ENCODE data around the gene NUAK2. TPM values are rescaled to one million over a fixed set of nuclear protein-coding genes. Genes with fewer than 3 reads are reported as not detected.

Gene NUAK2
- total and polyA plus RNA-seq, 2 donors (not counting 3 experiments of a cell fraction or from before 2014, with no cell fraction given) = 1.8 to 2.5 TPM

DNA sequence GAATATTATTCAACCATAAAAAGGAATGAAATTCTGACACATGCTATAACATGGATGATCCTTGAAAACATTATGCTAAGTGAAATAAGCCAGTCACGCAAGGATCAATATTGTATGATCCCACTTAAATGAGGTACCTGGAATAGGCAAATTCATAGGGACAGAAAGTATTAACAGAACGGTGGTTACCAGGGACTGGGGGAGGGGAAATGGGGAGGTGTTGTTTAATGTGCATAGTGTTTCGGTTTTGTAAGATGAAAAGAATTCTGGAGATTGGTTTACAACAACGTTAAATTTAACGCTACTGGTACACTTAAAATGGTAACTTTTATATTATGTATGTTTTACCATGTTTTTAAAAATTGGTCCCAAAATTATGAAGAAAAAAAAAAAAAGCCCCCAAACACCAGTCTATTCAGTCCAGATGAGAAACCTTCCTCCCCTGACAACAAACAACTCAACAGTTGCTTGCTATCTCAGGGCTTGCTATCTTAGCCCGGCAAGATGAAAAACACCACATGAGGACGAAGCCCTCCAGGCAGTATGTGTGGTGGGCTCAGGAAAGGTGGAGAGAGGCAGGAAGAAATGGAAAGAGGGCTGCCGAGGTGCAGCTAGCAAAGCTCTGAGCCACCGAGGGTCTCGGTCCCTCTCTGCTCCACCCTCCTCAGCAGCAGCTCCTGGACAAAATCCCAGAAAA lies 8.5 kb downstream of the NUAK2 start:
- TF ChIP-seq MYC (IDR thresholded peaks at IDR 0.05; ENCODE audit: low read depth, low read length) (no peak), CTCF (IDR thresholded peaks at IDR 0.05; ENCODE audit: extremely low read depth in 1 of 2, insufficient read depth in 1 of 2, low read depth in 1 of 2, low read length in 2 of 2) (no peak), POLR2A (IDR thresholded peaks at IDR 0.05; ENCODE audit: low read depth, low read length) (no peak), JUN (IDR thresholded peaks at IDR 0.05; ENCODE audit: borderline replicate concordance, insufficient read depth, insufficient read length, low read depth) (no peak), POLR2AphosphoS5 (IDR thresholded peaks at IDR 0.05; ENCODE audit: insufficient read depth, low read depth, low read length) (no peak), MAX (IDR thresholded peaks at IDR 0.05; ENCODE audit: insufficient read depth, insufficient read length) (no peak), EZH2 (IDR thresholded peaks at IDR 0.05; ENCODE audit: borderline replicate concordance, low read depth, low read length, severe bottlenecking) (no peak), FOS (IDR thresholded peaks at IDR 0.05; ENCODE audit: borderline replicate concordance, insufficient read depth, low read length) (no peak), GATA2 (IDR thresholded peaks at IDR 0.05; ENCODE audit: insufficient read depth, insufficient read length, low read depth, low read length) (no peak)
- H3K4me2 ChIP-seq (ENCODE audit: insufficient read depth, low read length) = no peak overlapping the region
- CTCF ChIA-PET = interaction anchor here (1.2 to 3.3 kb wide), 4 partner anchors 12 to 42 kb away, joined by 3 to 29 read pairs (median 12); no protein-coding TSS in a partner anchor
- H3K4me1 ChIP-seq (ENCODE audit: control insufficient read depth, extremely low read depth, insufficient read depth, low read length) = peaks cover 17% of the 10 kb centered on the region
- peak overlapping the region; percentile 76 for H2AFZ ChIP-seq (ENCODE audit: low read depth, low read length)
- DNase-seq (ENCODE audit: low read depth, low spot score) (no peak), FAIRE-seq (no peak)
- H3K9me1 ChIP-seq (replicated peaks; ENCODE audit: control insufficient read depth, extremely low read depth, insufficient read depth, low read length) = no peaks in the 10 kb centered on the region
- peak overlapping the region; percentile 55 for H3K27ac ChIP-seq (ENCODE audit: insufficient read depth, low read depth, low read length)
- H3K4me3 ChIP-seq (replicated peaks in 1 of 3; ENCODE audit: insufficient read depth in 1 of 3, low read depth in 1 of 3, low read length in 3 of 3) = no peak overlapping the region
- POLR2A ChIA-PET = interaction anchor here (0.7 to 1.1 kb wide), 2 partner anchors 28 to 40 kb away, joined by 4 to 6 read pairs; no protein-coding TSS in a partner anchor
- no peaks in the 10 kb centered on the region for H3K79me2 ChIP-seq (ENCODE audit: control insufficient read depth, insufficient read depth, low read length)
- no TSS peak for BruUV-seq (replicated peaks)
- peaks cover 0 to 8% of the 10 kb centered on the region in 2 experiments for H3K36me3 ChIP-seq (ENCODE audit: control insufficient read depth in 2 of 2, extremely low read depth in 1 of 2, insufficient read depth in 2 of 2, low read length in 2 of 2)
- dilution Hi-C loops (cut with MboI; ENCODE audit: extremely low pct_ligation_motif_present, low sequenced_read_pairs) (no loop called here), intact Hi-C loops (cut with micrococcal nuclease) (no loop called here)
- H3K9ac ChIP-seq (replicated peaks; ENCODE audit: extremely low read depth, insufficient read depth, low read length) = no peak overlapping the region
- H4K20me1 ChIP-seq (replicated peaks; ENCODE audit: control insufficient read depth, extremely low read depth, insufficient read depth, low read length) = no peaks in the 10 kb centered on the region
- no peaks in the 10 kb centered on the region for H3K27me3 ChIP-seq (ENCODE audit: control insufficient read depth in 2 of 2, insufficient read depth in 2 of 2, low read length in 2 of 2)
- no peaks in the 10 kb centered on the region for H3K9me3 ChIP-seq (replicated peaks; ENCODE audit: control insufficient read depth, insufficient read depth, low read length)
